Fibroblast of lung (primary cell): ENCODE data around the gene ZFP14. TPM values are rescaled to one million over a fixed set of nuclear protein-coding genes. Genes with fewer than 3 reads are reported as not detected.

ENCODE experiments used
- DNase-seq, 2 donors: peaks; one replicate each; pipeline versions ENCODE4 v3.0.0 to v3.0.0-alpha.2; 2010; ENCODE audit warnings: low read depth in 2 of 2
- H2AFZ ChIP-seq: 2 replicates; pipeline ENCODE4 v1.5.1; 2012; ENCODE audit warnings: low read length, control low read depth, inconsistent platforms
- H3K27ac ChIP-seq: 2 replicates; pipeline ENCODE4 v1.5.1; 2011; ENCODE audit warnings: low read length, control low read depth; ENCODE audit not compliant: insufficient read depth
- H3K27me3 ChIP-seq: 2 replicates; pipeline ENCODE4 v1.5.1; 2011; ENCODE audit warnings: mild to moderate bottlenecking, low read length; ENCODE audit not compliant: control insufficient read depth, insufficient read depth
- H3K36me3 ChIP-seq: 2 replicates; pipeline ENCODE4 v1.5.1; 2011; ENCODE audit warnings: low read length; ENCODE audit not compliant: control insufficient read depth, insufficient read depth
- H3K4me1 ChIP-seq: 2 replicates; pipeline ENCODE4 v1.5.1; 2011; ENCODE audit warnings: low read length; ENCODE audit not compliant: control insufficient read depth, insufficient read depth; ENCODE audit errors: extremely low read depth
- H3K4me2 ChIP-seq: 2 replicates; pipeline ENCODE4 v1.5.1; 2011; ENCODE audit warnings: low read length, control low read depth; ENCODE audit not compliant: insufficient read depth; ENCODE audit errors: extremely low read depth
- H3K4me3 ChIP-seq, 4 experiments: fragments of 200-600 bp in 1 of 4; sonication (generic) in 1 of 4; replicated peaks in 1 of 4; 2 replicates each; pipeline ENCODE4 v1.5.1; 2011 to 2016; ENCODE audit warnings: low read length in 4 of 4, low read depth in 3 of 4, mild to moderate bottlenecking in 3 of 4, control low read depth in 2 of 4, inconsistent platforms in 1 of 4, mixed read lengths in 1 of 4; ENCODE audit not compliant: insufficient read depth in 1 of 4; ENCODE audit errors: control extremely low read depth in 1 of 4
- H3K79me2 ChIP-seq: 2 replicates; pipeline ENCODE4 v1.5.1; 2012; ENCODE audit warnings: mild to moderate bottlenecking, low read length, inconsistent platforms; ENCODE audit not compliant: control insufficient read depth, insufficient read depth
- H3K9ac ChIP-seq: 2 replicates; pipeline ENCODE4 v1.5.1; 2011; ENCODE audit warnings: mild to moderate bottlenecking, low read length, control low read depth; ENCODE audit not compliant: insufficient read depth
- H3K9me3 ChIP-seq: 2 replicates; pipeline ENCODE4 v1.5.1; 2012; ENCODE audit warnings: low read depth, low read length; ENCODE audit not compliant: control insufficient read depth, insufficient read depth
- H4K20me1 ChIP-seq: 2 replicates; pipeline ENCODE4 v1.5.1; 2011; ENCODE audit warnings: low read length; ENCODE audit not compliant: control insufficient read depth, insufficient read depth; ENCODE audit errors: extremely low read depth
- CTCF ChIP-seq, 2 donors: IDR thresholded peaks in 1 of 2; conservative IDR thresholded peaks in 1 of 2; 1 replicate in 1 of 2; 2 replicates in 1 of 2; pipeline ENCODE4 v1.5.1; 2011 to 2012; ENCODE audit warnings: low read length in 2 of 2, control low read depth in 1 of 2, inconsistent platforms in 1 of 2, low read depth in 1 of 2, mild to moderate bottlenecking in 1 of 2
- EZH2 ChIP-seq: IDR thresholded peaks from 2 replicates; pipeline ENCODE4 v1.5.1; 2012; ENCODE audit warnings: low read length, control low read depth, mild to moderate bottlenecking; ENCODE audit errors: missing control alignments
- polyA plus RNA-seq, 2 donors: library from polyadenylated mRNA; depleted of rRNA in 1 of 2; stranded (reverse) in 1 of 2; unstranded in 1 of 2; fragments of >200 nt; gene quantifications; 2 replicates each; pipeline ENCODE4 v1.2.1, GENCODE V29; 2011 to 2012; ENCODE audit warnings: missing spikeins in 1 of 2
- total RNA-seq: library from RNA; depleted of rRNA; stranded (reverse); fragments of >200 nt; gene quantifications from 2 replicates; pipeline ENCODE4 v1.2.1, GENCODE V29; 2014

ZFP14 gene
- total and polyA plus RNA-seq, 2 donors (not counting 1 experiment from before 2014, with no cell fraction given): 1.2 to 8.1 TPM

DNA sequence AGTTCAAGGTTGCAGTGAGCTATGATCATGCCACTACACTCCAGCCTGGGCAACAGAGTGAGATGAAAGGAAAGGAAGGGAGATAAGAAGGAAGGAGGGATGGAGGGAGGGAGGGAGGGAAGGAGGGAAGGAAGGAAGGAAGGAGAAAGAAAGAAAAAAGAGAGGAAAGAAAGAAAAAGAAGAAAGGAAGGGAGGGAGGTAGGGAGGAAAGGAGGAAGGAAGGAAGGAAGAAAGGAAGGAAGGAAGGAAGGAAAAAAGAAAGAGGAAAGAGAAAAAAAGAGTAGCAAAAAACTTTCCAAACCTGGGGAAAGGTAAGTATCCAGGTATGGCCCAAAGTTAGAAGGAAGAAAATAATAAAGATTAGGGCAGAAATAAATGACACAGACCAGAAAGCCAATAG lies 7.1 kb downstream of the ZFP14 start:
- H3K36me3 ChIP-seq: no peaks in the 10 kb centered on the region
- H3K79me2 ChIP-seq: no peaks in the 10 kb centered on the region
- no peaks in the 10 kb centered on the region for H4K20me1 ChIP-seq
- H3K4me1 ChIP-seq: no peaks in the 10 kb centered on the region
- no peak overlapping the region for H3K27ac ChIP-seq
- no peak for DNase-seq
- no peak overlapping the region for H3K4me3 ChIP-seq
- no peak overlapping the region for H3K4me2 ChIP-seq
- no peak for TF ChIP-seq EZH2
- TF ChIP-seq CTCF (conservative IDR thresholded peaks at IDR 0.05 in 1 of 2, IDR thresholded peaks at IDR 0.05 in 1 of 2; ENCODE audit: low read depth in 1 of 2, low read length in 2 of 2): no peak
- H3K9ac ChIP-seq: no peak overlapping the region
- no peak overlapping the region for H2AFZ ChIP-seq
- H3K27me3 ChIP-seq: no peaks in the 10 kb centered on the region
- H3K9me3 ChIP-seq: no peaks in the 10 kb centered on the region

- Histone ChIP-seq H3K9me3 (no peaks in the 10 kb centered on the region), H3K9ac (no peak overlapping the region), H3K27ac (no peak overlapping the region), H2AFZ (no peak overlapping the region), H3K4me1 (no peaks in the 10 kb centered on the region), H3K36me3 (no peaks in the 10 kb centered on the region), H3K79me2 (no peaks in the 10 kb centered on the region), H3K4me2 (no peak overlapping the region), H3K4me3 (no peak overlapping the region), H3K27me3 (no peaks in the 10 kb centered on the region), H4K20me1 (no peaks in the 10 kb centered on the region)
- TF ChIP-seq EZH2 (no peak), CTCF (conservative IDR thresholded peaks at IDR 0.05 in 1 of 2, IDR thresholded peaks at IDR 0.05 in 1 of 2; ENCODE audit: low read depth in 1 of 2, low read length in 2 of 2) (no peak)
- DNase-seq: no peak
These were observed 15.2 kb downstream of the ZFP14 start for GRCh38 chr19:36363845-36364244.

GRCh38 chr19:36340786-36341372 lies 38.1 kb downstream of the ZFP14 start:
- no peak overlapping the region for H3K9ac ChIP-seq
- H3K4me3 ChIP-seq: no peak overlapping the region
- no peaks in the 10 kb centered on the region for H3K27me3 ChIP-seq
- H3K9me3 ChIP-seq: no peaks in the 10 kb centered on the region
- no peaks in the 10 kb centered on the region for H3K36me3 ChIP-seq
- H3K4me1 ChIP-seq: no peaks in the 10 kb centered on the region
- no peak overlapping the region for H3K4me2 ChIP-seq
- TF ChIP-seq EZH2 (no peak), CTCF (conservative IDR thresholded peaks at IDR 0.05 in 1 of 2, IDR thresholded peaks at IDR 0.05 in 1 of 2; ENCODE audit: low read depth in 1 of 2, low read length in 2 of 2) (no peak)
- no peaks in the 10 kb centered on the region for H3K79me2 ChIP-seq
- DNase-seq: no peak
- no peaks in the 10 kb centered on the region for H4K20me1 ChIP-seq
- no peak overlapping the region for H2AFZ ChIP-seq
- H3K27ac ChIP-seq: no peak overlapping the region
